Upper lobe of left lung (tissue), 6 donors: ENCODE results near the gene LCMT1. TPM values are rescaled to one million over a fixed set of nuclear protein-coding genes. Genes with fewer than 3 reads are reported as not detected.
"Not testable (repeated sequence)": the region's sequence is repeated elsewhere in the genome, so short reads cannot be mapped to it uniquely, and the experiment has no call there.

Source experiments
- ATAC-seq, 2 donors: fragments of 200-7000 bp; cut with Tn5 transposase; one replicate each; pipeline ENCODE4 v1.9.1; 2022; ENCODE audit warnings: mild to moderate bottlenecking in 2 of 2, moderate library complexity in 2 of 2; ENCODE audit not compliant: low FRiP score in 2 of 2
- DNase-seq, 2 donors: peaks; one replicate each; pipeline ENCODE4 v3.0.0-alpha.2; 2019 to 2020
- H3K27ac ChIP-seq, 4 donors: fragments of 200-600 bp; sonication (generic); one replicate each; pipeline ENCODE4 v1.5.1; 2016 to 2019
- H3K27me3 ChIP-seq, 4 donors: fragments of 200-600 bp; sonication (generic); one replicate each; pipeline ENCODE4 v1.5.1; 2017 to 2019
- H3K36me3 ChIP-seq, 4 donors: fragments of 200-600 bp; sonication (generic); one replicate each; pipeline ENCODE4 v1.5.1; 2016 to 2019
- H3K4me1 ChIP-seq, 4 donors: fragments of 200-600 bp; sonication (generic); one replicate each; pipeline ENCODE4 v1.5.1; 2018 to 2019
- H3K4me3 ChIP-seq, 4 donors: fragments of 200-600 bp; sonication (generic); one replicate each; pipeline ENCODE4 v1.5.1; 2017 to 2019; ENCODE audit warnings: mild to moderate bottlenecking in 2 of 4, moderate library complexity in 1 of 4
- H3K9me3 ChIP-seq, 4 donors: fragments of 200-600 bp; sonication (generic); one replicate each; pipeline ENCODE4 v1.5.1; 2018 to 2019
- EP300 ChIP-seq, 4 donors: sonication (generic); formaldehyde crosslinking; IDR thresholded peaks; one replicate each; pipeline ENCODE4 v1.5.1; 2017; ENCODE audit warnings: antibody characterized with exemption in 4 of 4, control low read depth in 2 of 4
- POLR2A ChIP-seq, 4 donors: fragments of 450-650 bp; IDR thresholded peaks; one replicate each; pipeline ENCODE4 v1.5.1; 2016 to 2017; ENCODE audit warnings: antibody characterized with exemption in 4 of 4, mild to moderate bottlenecking in 2 of 4
- POLR2AphosphoS5 ChIP-seq, 2 donors: sonication (generic); formaldehyde crosslinking; IDR thresholded peaks; one replicate each; pipeline ENCODE4 v1.5.1; 2017; ENCODE audit warnings: antibody characterized with exemption in 2 of 2
- WGBS, 2 donors: methylation state at CpG; one replicate each; pipeline ENCODE4 v1.1.5; 2017 to 2018; 5-methylcytosine and 5-hydroxymethylcytosine counted together
- total RNA-seq, 6 donors: library from RNA; depleted of rRNA in 4 of 6; stranded (reverse); fragments of >200 nt in 4 of 6; gene quantifications; one replicate each; pipeline versions ENCODE4 v1.1.0 to v1.2.1, GENCODE V29; 2016 to 2021
- TF ChIP-seq, protein P1 (sequence below), 6 experiments: fragments of 450-650 bp in 4 of 6; fragments of 200-600 bp in 2 of 6; sonication (generic) in 2 of 6; IDR thresholded peaks; one replicate each; pipeline ENCODE4 v1.5.1; 2016 to 2019; ENCODE audit warnings: antibody characterized with exemption in 6 of 6
- donor health status: DM: no; HTN: no; CAD: no; lungs with moderate emphysema.
- donor health status: DM: no; HTN: yes; CAD: no; lungs with severe emphysema.

LCMT1 gene
- total RNA-seq, 6 donors from 2014 or later, result 20.8 to 37.8 (median 31.7) TPM

DNA sequence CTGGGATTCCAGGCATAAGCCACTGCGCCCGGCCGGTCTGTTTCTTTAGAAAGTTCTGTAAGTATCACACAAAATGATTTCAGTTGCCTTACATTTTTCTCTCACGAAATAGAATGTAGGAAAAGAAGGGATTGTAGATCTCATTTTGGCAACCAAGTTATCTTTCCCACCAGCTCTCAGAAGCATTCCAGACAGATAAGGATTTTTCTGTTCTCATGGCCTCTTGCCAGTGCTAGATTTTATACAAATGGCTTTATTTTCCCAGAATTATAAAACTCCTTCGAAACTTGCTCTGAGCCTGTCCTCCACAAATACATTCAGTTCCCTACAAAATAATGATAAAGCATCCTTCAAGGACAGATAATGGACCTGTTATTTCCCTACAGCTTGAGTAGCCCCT is 46.9 kb downstream of the LCMT1 start:
- TF ChIP-seq POLR2A (IDR thresholded peaks at IDR 0.05) (no peak), POLR2AphosphoS5 (IDR thresholded peaks at IDR 0.05) (no peak), EP300 (IDR thresholded peaks at IDR 0.05) (no peak)
- TF ChIP-seq, protein P1, sequence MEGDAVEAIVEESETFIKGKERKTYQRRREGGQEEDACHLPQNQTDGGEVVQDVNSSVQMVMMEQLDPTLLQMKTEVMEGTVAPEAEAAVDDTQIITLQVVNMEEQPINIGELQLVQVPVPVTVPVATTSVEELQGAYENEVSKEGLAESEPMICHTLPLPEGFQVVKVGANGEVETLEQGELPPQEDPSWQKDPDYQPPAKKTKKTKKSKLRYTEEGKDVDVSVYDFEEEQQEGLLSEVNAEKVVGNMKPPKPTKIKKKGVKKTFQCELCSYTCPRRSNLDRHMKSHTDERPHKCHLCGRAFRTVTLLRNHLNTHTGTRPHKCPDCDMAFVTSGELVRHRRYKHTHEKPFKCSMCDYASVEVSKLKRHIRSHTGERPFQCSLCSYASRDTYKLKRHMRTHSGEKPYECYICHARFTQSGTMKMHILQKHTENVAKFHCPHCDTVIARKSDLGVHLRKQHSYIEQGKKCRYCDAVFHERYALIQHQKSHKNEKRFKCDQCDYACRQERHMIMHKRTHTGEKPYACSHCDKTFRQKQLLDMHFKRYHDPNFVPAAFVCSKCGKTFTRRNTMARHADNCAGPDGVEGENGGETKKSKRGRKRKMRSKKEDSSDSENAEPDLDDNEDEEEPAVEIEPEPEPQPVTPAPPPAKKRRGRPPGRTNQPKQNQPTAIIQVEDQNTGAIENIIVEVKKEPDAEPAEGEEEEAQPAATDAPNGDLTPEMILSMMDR (IDR thresholded peaks at IDR 0.05), result no peak

DNA sequence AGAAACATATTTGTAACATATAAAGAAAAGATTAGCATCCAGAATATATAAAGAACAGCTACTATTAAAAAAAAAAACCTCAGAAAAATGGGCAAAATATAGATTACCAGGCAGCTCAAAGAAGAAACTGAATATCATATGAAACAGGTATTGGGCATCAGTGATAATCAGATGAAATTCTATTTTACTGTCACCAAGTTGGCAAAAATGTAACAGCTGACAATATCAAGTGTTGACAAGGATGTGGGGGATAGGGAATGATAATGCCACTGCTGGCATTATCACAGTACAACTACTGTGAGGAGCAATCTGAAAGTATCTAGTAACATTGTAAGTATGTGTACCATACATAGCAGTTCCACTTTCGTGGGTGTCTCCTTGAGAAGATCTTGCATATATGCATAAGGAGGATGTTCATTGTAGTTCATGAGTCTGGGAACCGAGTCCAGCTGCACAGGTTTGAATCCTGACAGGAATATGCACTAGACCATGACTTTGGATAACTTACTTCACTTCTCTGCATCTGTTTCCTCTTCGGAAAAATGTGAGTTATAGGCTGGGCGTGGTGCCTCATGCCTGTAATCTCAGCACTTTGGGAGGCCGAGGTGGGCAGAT is 50.3 kb downstream of the LCMT1 start:
- H3K27me3 ChIP-seq, result no peaks in the 10 kb centered on the region
- no peak overlapping the region for H3K4me3 ChIP-seq
- H3K4me1 ChIP-seq, result no peaks in the 10 kb centered on the region
- TF ChIP-seq, protein P1 (IDR thresholded peaks at IDR 0.05), result no peak
- TF ChIP-seq EP300 (IDR thresholded peaks at IDR 0.05) (no peak), POLR2A (IDR thresholded peaks at IDR 0.05) (no peak), POLR2AphosphoS5 (IDR thresholded peaks at IDR 0.05) (no peak)
- H3K9me3 ChIP-seq, result no peaks in the 10 kb centered on the region
- WGBS, 2 donors, result 96 to 100% methylated on average over 4 to 5 of the region's 5 CpGs
- H3K36me3 ChIP-seq, result peaks cover 12 to 89% (median 55%) of the 10 kb centered on the region in 4 donors
- no peak overlapping the region for H3K27ac ChIP-seq
- DNase-seq (no peak), ATAC-seq (no peak)

More for the DNA sequence above, 46.9 kb downstream of the LCMT1 start:
- ATAC-seq (no peak), DNase-seq (no peak)
- no peaks in the 10 kb centered on the region for H3K27me3 ChIP-seq
- H3K9me3 ChIP-seq, result no peaks in the 10 kb centered on the region
- 85 to 95% methylated on average over 5 of the region's 5 CpGs for WGBS, 2 donors
- peaks cover 0 to 74% (median 31%) of the 10 kb centered on the region in 4 donors for H3K36me3 ChIP-seq
- no peak overlapping the region for H3K4me3 ChIP-seq
- H3K27ac ChIP-seq, result no peak overlapping the region
- no peaks in the 10 kb centered on the region for H3K4me1 ChIP-seq

DNA sequence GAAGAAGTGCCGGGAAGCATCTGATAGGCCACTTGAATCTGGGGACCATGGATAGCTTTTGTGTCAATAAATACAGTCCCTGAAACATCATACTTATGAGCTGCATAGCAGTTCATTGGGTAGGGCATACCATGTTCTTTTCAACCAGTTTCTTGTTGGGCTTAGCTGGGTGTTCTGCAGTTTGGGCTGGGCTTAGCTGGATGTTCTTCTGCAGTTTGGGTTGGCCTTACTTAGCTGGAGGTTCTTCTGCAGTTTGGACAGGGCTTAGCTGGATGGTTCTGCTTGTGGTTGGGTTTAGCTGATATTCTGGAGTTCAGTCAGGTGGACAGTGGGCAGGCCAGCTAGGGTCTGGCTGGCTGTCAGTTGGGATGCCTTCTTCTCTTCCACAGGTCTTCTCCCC is 52.1 kb downstream of the LCMT1 start:
- H3K9me3 ChIP-seq, result no peaks in the 10 kb centered on the region
- ATAC-seq (no peak), DNase-seq (no peak)
- H3K27ac ChIP-seq, result no peak overlapping the region
- TF ChIP-seq POLR2A (IDR thresholded peaks at IDR 0.05), result no peak
- TF ChIP-seq, protein P1 (IDR thresholded peaks at IDR 0.05), result no peak
- no peak for TF ChIP-seq POLR2AphosphoS5 (IDR thresholded peaks at IDR 0.05)
- no peak for TF ChIP-seq EP300 (IDR thresholded peaks at IDR 0.05)
- H3K27me3 ChIP-seq, result no peaks in the 10 kb centered on the region
- no peak overlapping the region for H3K4me3 ChIP-seq
- 97 to 100% methylated on average over 1 of the region's 1 CpG for WGBS, 2 donors
- no peaks in the 10 kb centered on the region for H3K4me1 ChIP-seq
- H3K36me3 ChIP-seq, result peaks cover 27 to 89% (median 56%) of the 10 kb centered on the region in 4 donors

DNA sequence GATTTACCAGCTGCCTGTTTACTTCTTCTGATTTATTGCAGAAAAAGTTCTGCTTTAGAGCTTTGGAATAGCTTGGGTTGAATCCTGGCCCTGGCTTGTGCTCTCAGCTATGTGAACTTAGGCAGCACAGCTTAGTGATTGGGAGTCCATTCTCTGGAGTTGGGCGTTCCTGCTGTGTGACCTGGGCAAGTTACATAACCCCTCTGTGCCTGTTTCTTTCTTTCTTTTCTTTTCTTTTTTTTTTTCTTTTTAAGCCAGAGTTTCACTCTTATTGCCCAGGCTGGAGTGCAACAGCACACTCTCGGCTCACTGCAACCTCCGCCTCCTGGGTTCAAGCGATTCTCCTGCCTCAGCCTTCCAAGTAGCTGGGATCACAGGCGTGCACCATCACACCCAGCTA is 53.7 kb downstream of the LCMT1 start:
- TF ChIP-seq POLR2AphosphoS5 (IDR thresholded peaks at IDR 0.05) (no peak), EP300 (IDR thresholded peaks at IDR 0.05) (no peak), POLR2A (IDR thresholded peaks at IDR 0.05) (no peak)
- TF ChIP-seq, protein P1 (IDR thresholded peaks at IDR 0.05), result no peak
- H3K4me1 ChIP-seq, result no peaks in the 10 kb centered on the region
- H3K9me3 ChIP-seq, result no peaks in the 10 kb centered on the region
- H3K27ac ChIP-seq, result no peak overlapping the region
- no peak overlapping the region for H3K4me3 ChIP-seq
- ATAC-seq (no peak), DNase-seq (no peak)
- 77 to 79% methylated on average over 5 of the region's 5 CpGs for WGBS, 2 donors
- H3K36me3 ChIP-seq, result peaks cover 36 to 94% (median 66%) of the 10 kb centered on the region in 4 donors
- H3K27me3 ChIP-seq, result no peaks in the 10 kb centered on the region

DNA sequence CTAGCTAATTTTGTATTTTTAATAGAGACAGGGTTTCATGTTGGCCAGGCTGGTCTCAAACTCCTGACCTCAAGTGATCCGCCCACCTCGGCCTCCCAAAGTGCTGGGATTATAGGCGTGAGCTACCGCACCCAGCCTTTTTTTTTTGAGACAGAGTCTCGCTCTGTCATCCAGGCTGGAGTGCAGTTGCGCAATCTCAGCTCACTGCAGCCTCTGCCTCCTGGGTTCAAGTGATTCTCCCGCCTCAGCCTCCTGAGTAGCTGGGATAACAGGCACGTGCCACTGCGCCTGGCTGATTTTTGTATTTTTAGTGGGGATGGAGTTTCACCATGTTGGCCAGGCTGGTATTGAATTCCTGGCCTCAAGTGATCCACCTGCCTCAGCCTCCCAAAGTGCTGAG is 56.4 kb downstream of the LCMT1 start:
- H3K4me3 ChIP-seq, ATAC-seq, H3K27ac ChIP-seq, H3K9me3 ChIP-seq, H3K4me1 ChIP-seq, DNase-seq, H3K27me3 ChIP-seq: not testable (repeated sequence)
- peaks cover 43 to 99% (median 76%) of the 10 kb centered on the region in 4 donors for H3K36me3 ChIP-seq
- WGBS, 2 donors, result 95 to 98% methylated on average over 9 of the region's 9 CpGs
